Cardiac muscle cell (in vitro differentiated cells and primary cell): ENCODE results near the gene PDE10A. TPM values are rescaled to one million over a fixed set of nuclear protein-coding genes. Genes with fewer than 3 reads are reported as not detected.
A peak's percentile ranks its signal among the peaks of the same experiment; 100 is the strongest.

Source experiments
- DNase-seq, 2 donors: peaks; one replicate each; pipeline versions ENCODE4 v3.0.0 to v3.0.0-alpha.2; 2010 to 2017; ENCODE audit warnings: low read depth in 1 of 2, low spot score in 1 of 2
- H3K27ac ChIP-seq: fragments of 200-600 bp; sonication (generic); 2 replicates; pipeline ENCODE4 v1.5.1; 2016
- H3K27me3 ChIP-seq: fragments of 200-600 bp; sonication (generic); 2 replicates; pipeline ENCODE4 v1.6.0; 2016; ENCODE audit warnings: control low read depth
- H3K36me3 ChIP-seq: fragments of 200-600 bp; sonication (generic); 2 replicates; pipeline ENCODE4 v1.5.1; 2016; ENCODE audit warnings: control low read depth
- H3K4me1 ChIP-seq: fragments of 200-600 bp; sonication (generic); 2 replicates; pipeline ENCODE4 v1.8.1; 2017; ENCODE audit warnings: low read depth, mild to moderate bottlenecking, mixed run types
- H3K4me3 ChIP-seq: fragments of 200-600 bp; sonication (generic); 2 replicates; pipeline ENCODE4 v1.5.1; 2016; ENCODE audit warnings: mild to moderate bottlenecking
- H3K9me3 ChIP-seq: fragments of 200-600 bp; sonication (generic); 2 replicates; pipeline ENCODE4 v1.5.1; 2017; ENCODE audit warnings: low read depth, mild to moderate bottlenecking, control low read depth
- CTCF ChIP-seq: IDR thresholded peaks from 2 replicates; pipeline ENCODE4 v1.5.1; 2012; ENCODE audit warnings: low read depth, mild to moderate bottlenecking, low read length
- polyA plus RNA-seq: library from polyadenylated mRNA; unstranded; fragments of >200 nt; fragmentation: Nextera tagmentation; extraction: Ambion mirVana; gene quantifications from 2 replicates; pipeline ENCODE4 v1.2.1, GENCODE V29; 2016
- total RNA-seq: library from RNA; depleted of rRNA; stranded (reverse); fragments of >200 nt; gene quantifications from 2 replicates; pipeline ENCODE4 v1.2.3, GENCODE V29; 2016

PDE10A gene
- total and polyA plus RNA-seq, 2 experiments from 2014 or later, result 0.82 to 5.4 TPM

DNA sequence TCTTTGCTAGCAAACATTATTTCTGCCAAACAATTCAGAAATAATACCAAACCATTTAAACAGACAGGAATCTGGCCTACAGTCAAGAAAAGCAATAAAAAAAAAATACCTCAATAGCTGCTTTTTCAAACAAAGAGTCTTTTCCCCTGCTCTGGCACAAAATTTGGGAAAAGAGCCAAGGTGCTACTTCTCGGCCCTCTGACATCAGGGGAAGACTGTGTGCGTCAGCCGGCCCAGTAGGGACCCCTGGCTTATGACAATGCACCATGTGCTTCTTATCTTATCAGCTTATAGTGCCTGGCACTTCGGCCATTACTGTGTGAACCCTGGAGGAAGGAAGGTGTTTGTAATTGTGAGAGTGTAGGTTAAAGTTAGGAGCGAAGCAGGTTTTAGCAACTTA is 89.4 kb downstream of the PDE10A start:
- H3K9me3 ChIP-seq, result no peaks in the 10 kb centered on the region
- no peak overlapping the region for H3K4me3 ChIP-seq
- H3K27ac ChIP-seq, result no peak overlapping the region
- no peaks in the 10 kb centered on the region for H3K36me3 ChIP-seq
- H3K27me3 ChIP-seq, result no peaks in the 10 kb centered on the region
- H3K4me1 ChIP-seq, result peaks cover 32% of the 10 kb centered on the region
- DNase-seq, result peak; percentile 49 to 97
- no peak for TF ChIP-seq CTCF

DNA sequence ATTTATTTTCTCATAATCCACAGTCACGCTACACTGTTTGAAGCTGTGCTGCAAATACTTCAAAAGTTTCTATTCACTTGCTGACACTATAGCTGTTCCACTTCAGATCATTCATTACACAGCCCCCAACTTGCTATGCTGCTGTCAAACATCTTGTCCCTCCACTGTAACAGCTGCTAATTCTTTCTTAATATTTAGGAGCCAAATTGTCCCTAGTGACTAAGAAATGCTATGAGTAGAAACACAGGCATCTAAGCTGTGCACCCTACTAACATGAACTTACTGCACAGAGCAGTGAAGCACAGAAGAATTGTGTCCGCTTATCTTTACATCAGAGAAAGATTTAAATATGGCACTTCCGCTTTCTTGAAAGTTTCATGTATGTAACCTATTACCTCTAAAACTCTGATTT is 91.3 kb downstream of the PDE10A start:
- Histone ChIP-seq H3K4me3 (no peak overlapping the region), H3K4me1 (peaks cover 35% of the 10 kb centered on the region), H3K9me3 (no peaks in the 10 kb centered on the region), H3K27me3 (no peaks in the 10 kb centered on the region), H3K36me3 (no peaks in the 10 kb centered on the region), H3K27ac (peak overlapping the region; percentile 71)
- peak; percentile 10 to 42 for DNase-seq
- no peak for TF ChIP-seq CTCF

- Histone ChIP-seq H3K27me3 (no peaks in the 10 kb centered on the region), H3K9me3 (no peaks in the 10 kb centered on the region), H3K4me1 (peaks cover 35% of the 10 kb centered on the region), H3K27ac (peak overlapping the region; percentile 71), H3K4me3 (no peak overlapping the region), H3K36me3 (no peaks in the 10 kb centered on the region)
- peak; percentile 36 to 74 for DNase-seq
- no peak for TF ChIP-seq CTCF
Measured at GRCh38 chr6:165571068-165571682, 91.9 kb downstream of the PDE10A start.

DNA sequence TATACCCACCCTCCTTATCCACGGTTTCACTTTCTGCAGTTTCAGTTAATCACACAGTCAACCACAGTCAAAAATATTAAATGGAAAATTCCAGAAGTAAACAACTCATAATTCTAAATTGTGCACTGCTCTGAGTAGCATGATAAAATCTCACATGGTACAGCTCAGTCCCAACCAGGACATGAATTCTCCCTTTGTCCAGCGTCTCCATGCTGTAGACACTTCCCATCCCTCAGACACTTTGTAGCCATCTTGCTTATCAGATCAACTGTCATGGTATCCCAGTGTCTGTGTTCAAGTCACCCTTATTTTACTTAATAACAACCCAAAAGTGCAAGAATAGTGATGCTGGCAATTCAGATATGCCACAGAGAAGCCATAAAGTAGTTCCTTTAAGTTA is 94.7 kb downstream of the PDE10A start:
- no peak overlapping the region for H3K27ac ChIP-seq
- DNase-seq, result no peak
- peaks cover 26% of the 10 kb centered on the region for H3K4me1 ChIP-seq
- no peak for TF ChIP-seq CTCF
- no peaks in the 10 kb centered on the region for H3K36me3 ChIP-seq
- no peak overlapping the region for H3K4me3 ChIP-seq
- H3K9me3 ChIP-seq, result no peaks in the 10 kb centered on the region
- H3K27me3 ChIP-seq, result no peaks in the 10 kb centered on the region

DNA sequence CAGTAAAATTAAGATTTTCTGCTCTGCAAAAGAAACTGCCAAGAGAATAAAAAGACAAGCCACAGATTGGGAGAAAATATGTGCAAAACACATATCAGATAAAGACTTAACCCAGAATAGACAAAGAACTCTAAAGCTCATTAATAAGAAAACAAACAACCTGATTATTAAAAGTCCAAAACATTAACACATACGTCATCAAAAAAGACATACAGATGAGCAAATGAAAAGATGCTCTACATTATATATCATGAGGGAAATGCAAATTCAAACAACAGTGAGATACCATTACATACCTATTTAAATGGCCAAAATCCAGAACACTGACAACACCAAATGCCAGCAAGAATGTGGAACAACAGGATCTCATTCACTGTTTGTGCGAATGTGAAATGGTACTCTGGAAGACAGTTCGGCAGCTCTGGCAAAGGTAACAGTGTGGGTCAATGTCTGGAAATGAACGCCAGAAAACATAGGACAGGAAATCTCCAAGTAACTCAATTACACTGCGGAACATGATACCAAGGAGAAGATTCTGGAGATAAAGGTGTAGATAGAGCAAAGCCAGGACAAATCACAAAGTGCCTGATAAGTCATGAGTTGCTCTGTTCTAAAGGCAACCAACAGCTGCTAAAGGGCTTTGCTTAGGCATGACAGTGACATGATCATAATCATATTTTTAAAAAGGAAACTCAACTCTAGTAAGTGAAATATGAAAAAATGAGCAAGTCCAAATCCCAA is 96.8 kb downstream of the PDE10A start:
- Histone ChIP-seq H3K27ac (no peak overlapping the region), H3K27me3 (no peaks in the 10 kb centered on the region), H3K36me3 (no peaks in the 10 kb centered on the region), H3K4me3 (no peak overlapping the region), H3K4me1 (peaks cover 9% of the 10 kb centered on the region), H3K9me3 (no peaks in the 10 kb centered on the region)
- TF ChIP-seq CTCF, result no peak
- DNase-seq, result no peak
